Inferior parietal cortex (tissue), 1 donor: ENCODE results near the gene GTF2IRD2.
"Not testable (repeated sequence)": the region's sequence is repeated elsewhere in the genome, so short reads cannot be mapped to it uniquely, and the experiment has no call there.

Experiments
- DNase-seq: peaks from one replicate; pipeline ENCODE4 v3.0.0-alpha.2; 2016; ENCODE audit errors: extremely low spot score

The GTF2IRD2 gene

GRCh38 chr7:74788369-74789150 is 62.8 kb downstream of the GTF2IRD2 start:
- peak; percentile 74 for DNase-seq

DNA sequence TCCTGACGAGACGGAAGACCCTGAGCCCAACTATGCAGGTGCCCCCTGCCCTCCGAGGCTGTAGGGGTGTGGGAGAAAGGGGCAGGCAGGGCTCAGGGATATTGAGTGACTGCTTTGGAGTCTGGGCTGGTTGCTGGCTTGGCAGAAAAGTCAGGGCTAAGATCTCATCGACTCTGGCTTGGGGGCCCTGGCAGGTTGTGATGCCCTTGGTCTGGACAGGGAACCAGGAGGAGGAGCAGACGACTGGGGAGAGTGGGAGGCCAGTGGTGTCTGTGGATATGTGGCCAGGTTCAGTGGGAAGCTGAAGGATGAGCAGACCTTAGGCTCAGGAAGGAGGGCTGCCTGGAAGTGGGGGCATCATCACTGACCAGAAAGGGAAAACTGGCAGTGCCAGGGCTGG is 67.8 kb downstream of the GTF2IRD2 start:
- DNase-seq = not testable (repeated sequence)

- DNase-seq = not testable (repeated sequence)
These were observed 69.7 kb downstream of the GTF2IRD2 start for GRCh38 chr7:74781746-74782145.

DNA sequence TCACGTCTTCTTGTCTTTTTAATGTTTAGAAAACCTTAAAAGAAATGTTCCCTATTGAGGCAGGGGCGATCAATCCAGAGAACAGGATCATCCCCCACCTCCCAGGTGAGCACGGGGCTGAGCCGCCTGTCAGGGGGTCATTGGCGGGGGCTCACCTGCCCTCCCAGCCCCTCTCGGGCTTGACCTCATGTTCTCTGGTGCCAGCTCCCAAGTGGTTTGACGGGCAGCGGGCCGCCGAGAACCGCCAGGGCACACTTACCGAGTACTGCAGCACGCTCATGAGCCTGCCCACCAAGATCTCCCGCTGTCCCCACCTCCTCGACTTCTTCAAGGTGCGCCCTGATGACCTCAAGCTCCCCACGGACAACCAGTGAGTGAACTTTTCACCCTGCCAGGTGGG is 72.4 kb downstream of the GTF2IRD2 start:
- DNase-seq = not testable (repeated sequence)

- DNase-seq = not testable (repeated sequence)
These were observed 76.3 kb downstream of the GTF2IRD2 start for GRCh38 chr7:74775111-74775510.

DNA sequence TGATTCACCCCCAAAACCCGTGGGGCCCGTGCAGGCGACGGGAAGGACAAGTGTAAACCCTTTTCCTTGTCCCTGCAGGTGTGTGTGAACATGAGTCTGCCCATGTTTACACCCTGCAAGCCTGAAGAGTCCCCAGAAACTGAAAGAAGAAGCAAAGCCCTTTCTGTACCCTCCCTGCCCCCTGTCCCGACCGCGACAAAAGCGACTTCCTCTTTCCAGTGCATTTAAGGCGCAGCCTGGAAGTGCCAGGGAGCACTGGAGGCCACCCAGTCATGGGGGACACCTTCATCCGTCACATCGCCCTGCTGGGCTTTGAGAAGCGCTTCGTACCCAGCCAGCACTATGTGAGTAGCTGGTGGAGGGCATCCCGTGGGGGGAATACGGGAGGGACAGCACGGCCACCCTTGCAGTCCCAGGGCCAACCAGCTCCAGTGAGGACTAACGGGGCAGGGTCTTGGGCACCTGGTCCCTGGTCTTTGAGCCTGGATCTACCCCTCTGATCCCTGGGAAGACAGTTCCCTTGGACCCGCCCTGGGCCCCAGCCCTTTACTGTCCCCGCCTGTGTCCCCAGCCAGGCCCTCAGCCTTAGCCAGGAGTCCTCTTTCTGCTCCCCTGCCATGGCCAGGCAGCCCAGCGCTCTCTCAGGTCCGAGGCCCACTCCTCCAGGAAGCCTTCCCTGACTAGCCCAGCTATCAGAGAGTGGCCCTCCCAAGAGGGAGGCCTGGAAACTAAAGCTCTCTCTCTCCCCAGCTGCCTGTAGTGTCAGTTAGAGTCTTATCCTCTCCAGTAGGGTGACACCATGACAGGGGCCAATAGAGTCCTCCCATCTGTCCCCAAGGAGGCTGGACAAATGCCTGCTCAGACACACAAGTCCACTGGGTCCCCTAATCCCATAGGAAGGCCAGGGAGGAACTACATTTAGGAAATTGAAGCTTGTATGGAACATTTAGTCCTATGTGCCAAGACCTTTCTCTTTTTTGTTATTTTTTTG is 77.3 kb downstream of the GTF2IRD2 start, which contains the start of gene NCF1:
Gene NCF1, plus strand, starts transcription at position 252 of the 991 bp plus-strand sequence. Its CDS starts 21 bp downstream, at position 273.
- not testable (repeated sequence) for DNase-seq

DNA sequence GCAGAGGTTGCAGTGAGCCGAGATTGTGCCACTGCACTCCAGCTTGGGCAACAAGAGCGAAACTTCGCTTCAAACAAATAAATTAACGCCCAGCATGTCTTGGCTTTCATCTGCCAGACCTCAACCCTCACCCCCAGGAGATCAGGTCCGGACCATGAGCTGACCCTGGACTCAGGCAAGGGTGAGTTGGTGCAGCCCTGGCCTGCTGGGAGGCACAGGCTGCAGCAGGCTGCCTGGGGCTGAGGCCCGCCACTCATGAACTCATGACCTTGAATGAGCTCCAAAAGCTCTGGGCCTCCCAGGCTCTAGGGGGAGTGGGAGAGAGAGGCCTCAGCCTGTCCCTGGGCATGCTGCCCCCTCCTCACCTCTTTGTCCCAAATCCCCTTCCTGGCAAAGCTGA is 79.3 kb downstream of the GTF2IRD2 start:
- DNase-seq = not testable (repeated sequence)

- not testable (repeated sequence) for DNase-seq
These were observed 81.3 kb downstream of the GTF2IRD2 start for GRCh38 chr7:74770062-74770461.

DNA sequence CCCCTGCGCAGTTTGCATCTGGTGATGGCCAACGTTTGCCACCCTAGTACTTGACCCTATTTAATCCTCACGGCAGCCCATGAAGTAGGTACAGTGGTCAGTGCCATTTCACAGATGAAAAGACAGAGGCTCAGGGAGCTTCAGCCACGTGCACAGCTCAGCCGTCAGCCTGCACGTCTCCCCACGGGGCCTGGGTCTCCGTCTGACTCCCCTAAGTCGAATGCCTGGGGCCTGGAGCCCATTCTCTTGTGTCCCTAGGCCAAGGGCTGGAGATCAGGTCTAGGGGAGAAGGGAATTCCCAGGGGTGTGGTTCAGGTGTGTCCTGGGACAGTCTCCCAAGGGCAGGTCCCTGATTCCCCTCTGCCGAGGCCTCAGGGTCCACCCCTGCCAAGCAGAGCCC is 84.4 kb downstream of the GTF2IRD2 start:
- DNase-seq = not testable (repeated sequence)

DNA sequence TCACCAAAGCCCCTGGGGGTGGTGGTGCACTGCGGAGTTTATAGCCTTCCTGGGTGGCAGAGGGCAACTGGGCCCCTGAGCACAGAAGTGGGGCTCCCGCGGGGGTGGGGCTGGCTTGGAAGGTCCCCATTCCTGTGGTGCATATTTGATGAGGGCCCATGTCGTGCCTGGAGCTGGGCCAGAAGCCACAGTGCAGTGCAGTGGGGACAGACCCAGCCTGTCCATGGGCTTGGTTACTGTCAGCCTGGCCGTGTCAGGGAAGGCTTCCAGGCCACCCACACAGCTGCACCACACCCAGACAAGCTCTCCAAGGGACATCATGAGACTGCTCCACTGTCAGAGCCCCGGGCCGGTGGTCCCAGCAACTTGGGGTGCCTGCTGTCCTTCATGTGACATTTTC is 84.9 kb downstream of the GTF2IRD2 start:
- not testable (repeated sequence) for DNase-seq

DNA sequence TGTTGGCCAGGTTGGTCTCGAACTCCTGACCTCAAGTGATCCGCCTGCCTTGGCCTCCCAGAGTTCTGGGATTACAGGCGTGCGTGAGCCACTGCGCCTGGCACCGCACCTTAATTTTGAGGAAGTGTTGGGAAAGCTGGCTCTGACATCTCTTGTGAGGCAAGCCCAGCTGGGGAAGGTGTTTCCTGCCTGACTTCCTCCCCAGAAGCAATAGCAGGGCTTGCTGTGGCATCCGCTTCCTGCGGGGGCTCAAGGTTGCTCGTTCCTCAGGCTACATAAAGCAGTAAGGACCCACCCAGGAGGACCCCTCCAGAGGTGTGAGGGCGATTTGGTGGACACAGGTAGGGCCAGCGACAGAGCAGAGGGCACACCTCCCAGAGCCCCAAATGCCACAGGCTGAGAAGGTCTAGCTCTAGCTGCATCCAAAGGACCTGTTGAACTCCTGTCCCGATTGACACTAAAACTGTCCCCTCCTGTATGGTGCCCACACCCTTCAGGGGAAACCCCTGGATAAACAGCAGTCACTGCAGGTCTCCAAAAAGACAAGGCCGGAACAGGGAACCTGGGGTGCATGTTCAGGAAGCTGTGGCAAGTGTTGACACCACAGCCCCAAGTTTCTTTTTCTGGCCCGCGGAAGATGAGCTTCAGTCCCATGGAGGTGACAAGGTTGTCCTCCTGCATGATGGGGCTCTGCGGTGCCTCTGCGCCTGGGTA is 86.0 kb downstream of the GTF2IRD2 start:
- not testable (repeated sequence) for DNase-seq

DNA sequence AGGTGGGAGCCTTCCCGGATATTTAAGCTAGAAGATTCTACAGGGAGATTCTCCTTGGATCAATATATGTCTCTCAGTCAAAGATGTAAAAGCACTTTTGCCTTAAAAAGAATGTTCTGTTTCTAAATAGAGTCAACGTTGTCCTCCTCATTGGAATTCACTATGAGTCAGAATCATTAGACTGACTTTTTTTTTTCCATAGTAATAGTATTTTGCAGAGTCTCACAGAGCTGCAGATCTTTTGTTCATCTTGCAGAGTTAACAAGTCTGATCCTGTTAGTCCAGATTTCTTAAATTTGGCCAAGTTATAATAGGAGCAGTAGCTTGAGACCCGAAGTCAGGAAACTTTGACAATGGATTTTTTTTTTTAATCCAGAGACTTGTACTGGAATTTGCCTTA is 92.4 kb downstream of the GTF2IRD2 start:
- not testable (repeated sequence) for DNase-seq

GRCh38 chr7:74758268-74758667 is 93.1 kb downstream of the GTF2IRD2 start:
- not testable (repeated sequence) for DNase-seq

- not testable (repeated sequence) for DNase-seq
These were observed 94.7 kb downstream of the GTF2IRD2 start for GRCh38 chr7:74756673-74757072.

- not testable (repeated sequence) for DNase-seq
These were observed 97.4 kb downstream of the GTF2IRD2 start for GRCh38 chr7:74753921-74754482.
